ENCODE results near the gene ASIC4. TPM values are rescaled to one million over a fixed set of nuclear protein-coding genes. Genes with fewer than 3 reads are reported as not detected.

Gene ASIC4
- total and polyA plus RNA-seq, 12 donors: 0.15 to 16.3 (median 1.1) TPM; not detected in 4

DNA sequence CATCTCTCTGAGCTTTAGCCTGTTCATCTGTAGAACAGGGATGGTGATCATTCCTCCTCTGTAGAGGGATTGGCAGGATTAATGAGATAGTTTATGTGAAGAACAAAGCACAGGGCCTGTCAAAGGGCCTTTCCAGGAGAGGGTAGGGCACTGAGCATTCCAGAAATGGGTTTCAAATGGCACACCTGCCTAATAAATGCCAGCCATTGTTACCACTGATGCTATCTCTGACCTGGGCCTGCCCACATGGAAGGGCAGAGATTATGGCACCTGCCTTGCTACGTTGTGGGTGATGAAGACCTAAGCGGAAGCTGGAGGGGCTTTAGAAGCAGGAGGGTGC is 46.6 kb upstream of the ASIC4 start:
- no peak overlapping the region for H3K4me3 ChIP-seq
- H3K27ac ChIP-seq: no peak overlapping the region
- no peaks in the 10 kb centered on the region for H3K9me3 ChIP-seq (replicated peaks in 1 of 3)
- 71 to 91% (median 87%) methylated on average over 1 to 2 of the region's 2 CpGs for WGBS, 4 donors
- no peaks in the 10 kb centered on the region for H3K4me1 ChIP-seq (replicated peaks in 1 of 2)
- H3K36me3 ChIP-seq (replicated peaks in 1 of 2): no peaks in the 10 kb centered on the region
- no peak for TF ChIP-seq POLR2A (IDR thresholded peaks at IDR 0.05)
- TF ChIP-seq, protein P1, sequence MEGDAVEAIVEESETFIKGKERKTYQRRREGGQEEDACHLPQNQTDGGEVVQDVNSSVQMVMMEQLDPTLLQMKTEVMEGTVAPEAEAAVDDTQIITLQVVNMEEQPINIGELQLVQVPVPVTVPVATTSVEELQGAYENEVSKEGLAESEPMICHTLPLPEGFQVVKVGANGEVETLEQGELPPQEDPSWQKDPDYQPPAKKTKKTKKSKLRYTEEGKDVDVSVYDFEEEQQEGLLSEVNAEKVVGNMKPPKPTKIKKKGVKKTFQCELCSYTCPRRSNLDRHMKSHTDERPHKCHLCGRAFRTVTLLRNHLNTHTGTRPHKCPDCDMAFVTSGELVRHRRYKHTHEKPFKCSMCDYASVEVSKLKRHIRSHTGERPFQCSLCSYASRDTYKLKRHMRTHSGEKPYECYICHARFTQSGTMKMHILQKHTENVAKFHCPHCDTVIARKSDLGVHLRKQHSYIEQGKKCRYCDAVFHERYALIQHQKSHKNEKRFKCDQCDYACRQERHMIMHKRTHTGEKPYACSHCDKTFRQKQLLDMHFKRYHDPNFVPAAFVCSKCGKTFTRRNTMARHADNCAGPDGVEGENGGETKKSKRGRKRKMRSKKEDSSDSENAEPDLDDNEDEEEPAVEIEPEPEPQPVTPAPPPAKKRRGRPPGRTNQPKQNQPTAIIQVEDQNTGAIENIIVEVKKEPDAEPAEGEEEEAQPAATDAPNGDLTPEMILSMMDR (IDR thresholded peaks at IDR 0.05): no peak
- intact Hi-C loops (cut with DNase I): no loop called here
- no peak for DNase-seq
- H3K27me3 ChIP-seq: no peaks in the 10 kb centered on the region

DNA sequence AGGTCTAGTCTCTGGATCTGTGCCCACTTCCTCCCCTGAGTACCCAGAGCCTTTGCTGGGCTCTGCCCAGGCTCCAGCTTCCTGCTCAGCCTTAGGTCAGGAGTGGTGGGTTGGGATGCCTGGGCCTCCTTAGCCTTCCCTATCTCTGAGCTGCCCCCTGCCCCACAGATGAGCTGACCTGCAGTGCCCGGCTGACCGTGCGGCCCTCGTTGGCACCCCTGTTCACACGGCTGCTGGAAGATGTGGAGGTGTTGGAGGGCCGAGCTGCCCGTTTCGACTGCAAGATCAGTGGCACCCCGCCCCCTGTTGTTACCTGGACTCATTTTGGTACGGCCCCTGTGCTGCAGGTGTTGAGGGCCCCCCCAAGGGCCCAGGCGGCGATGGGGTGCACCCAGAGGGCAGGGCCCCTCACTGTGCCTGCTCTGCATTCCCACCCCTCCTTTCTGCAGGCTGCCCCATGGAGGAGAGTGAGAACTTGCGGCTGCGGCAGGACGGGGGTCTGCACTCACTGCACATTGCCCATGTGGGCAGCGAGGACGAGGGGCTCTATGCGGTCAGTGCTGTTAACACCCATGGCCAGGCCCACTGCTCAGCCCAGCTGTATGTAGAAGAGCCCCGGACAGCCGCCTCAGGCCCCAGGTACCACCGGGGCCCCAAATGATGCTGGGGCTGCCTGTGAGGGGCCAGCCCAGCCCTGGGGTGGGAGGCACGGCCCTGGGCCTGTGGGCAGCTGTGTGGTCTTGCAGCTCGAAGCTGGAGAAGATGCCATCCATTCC is 45.7 kb upstream of the ASIC4 start:
- 89 to 98% (median 94%) methylated on average over 6 to 23 of the region's 23 CpGs for WGBS, 4 donors
- no peak overlapping the region for H3K4me3 ChIP-seq
- H3K9me3 ChIP-seq (replicated peaks in 1 of 3): no peaks in the 10 kb centered on the region
- no peaks in the 10 kb centered on the region for H3K4me1 ChIP-seq (replicated peaks in 1 of 2)
- intact Hi-C loops (cut with DNase I): no loop called here
- DNase-seq: no peak
- H3K36me3 ChIP-seq (replicated peaks in 1 of 2): no peaks in the 10 kb centered on the region
- H3K27me3 ChIP-seq: no peaks in the 10 kb centered on the region
- TF ChIP-seq, protein P1 (IDR thresholded peaks at IDR 0.05): no peak
- TF ChIP-seq POLR2A (IDR thresholded peaks at IDR 0.05): no peak
- H3K27ac ChIP-seq: no peak overlapping the region

DNA sequence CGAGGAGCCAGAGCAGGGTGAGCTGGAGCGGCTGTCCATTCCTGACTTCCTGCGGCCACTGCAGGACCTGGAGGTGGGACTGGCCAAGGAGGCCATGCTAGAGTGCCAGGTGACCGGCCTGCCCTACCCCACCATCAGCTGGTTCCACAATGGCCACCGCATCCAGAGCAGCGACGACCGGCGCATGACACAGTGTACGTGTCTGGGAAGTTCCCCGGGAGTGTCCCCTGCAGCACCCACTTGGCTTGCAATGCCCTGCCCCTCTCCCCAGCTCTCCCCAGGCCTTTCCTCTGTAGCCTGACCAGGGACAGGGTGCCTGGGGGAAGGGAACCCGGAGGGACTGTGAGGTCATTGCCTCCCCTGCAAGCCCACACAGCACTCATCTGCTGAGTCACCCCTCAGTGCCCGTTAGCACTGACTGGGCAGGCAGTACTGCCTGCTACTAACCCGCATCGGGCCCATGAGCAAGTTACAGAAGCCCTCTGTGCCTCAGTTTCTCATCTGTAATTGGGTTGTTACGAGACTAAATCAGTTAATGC is 45.0 kb upstream of the ASIC4 start:
- TF ChIP-seq, protein P1 (IDR thresholded peaks at IDR 0.05): no peak
- no peak for TF ChIP-seq POLR2A (IDR thresholded peaks at IDR 0.05)
- Histone ChIP-seq H3K4me3 (no peak overlapping the region), H3K27ac (no peak overlapping the region), H3K36me3 (replicated peaks in 1 of 2) (no peaks in the 10 kb centered on the region), H3K9me3 (replicated peaks in 1 of 3) (no peaks in the 10 kb centered on the region), H3K27me3 (no peaks in the 10 kb centered on the region), H3K4me1 (replicated peaks in 1 of 2) (no peaks in the 10 kb centered on the region)
- intact Hi-C loops (cut with DNase I): no loop called here
- 78 to 82% (median 82%) methylated on average over 6 to 16 of the region's 16 CpGs for WGBS, 4 donors
- DNase-seq: peak in 2 of 7 donors; percentile 13 to 33

DNA sequence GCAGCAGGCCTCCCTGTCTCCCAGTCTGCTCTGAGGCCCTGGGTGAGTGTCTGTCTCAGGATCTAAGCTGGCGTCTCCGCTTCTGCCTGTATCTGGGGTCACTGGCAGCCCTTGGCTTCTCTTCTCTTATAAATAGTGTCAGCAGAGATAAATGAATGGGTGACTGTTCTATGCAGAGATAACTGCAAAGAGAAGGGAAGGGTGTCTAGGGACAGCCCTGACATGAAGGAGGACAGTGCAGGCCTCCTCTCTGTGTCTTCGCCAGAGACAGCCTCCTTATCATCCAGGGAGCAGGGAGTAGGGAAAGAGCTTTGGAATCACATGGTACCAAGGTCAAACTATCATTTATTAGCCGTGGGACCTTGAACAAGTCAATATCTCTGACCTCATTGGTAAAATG is 43.9 kb upstream of the ASIC4 start:
- no peaks in the 10 kb centered on the region for H3K9me3 ChIP-seq (replicated peaks in 1 of 3)
- H3K27me3 ChIP-seq: no peaks in the 10 kb centered on the region
- WGBS, 4 donors: 51 to 59% (median 56%) methylated on average over 2 to 4 of the region's 4 CpGs
- H3K4me3 ChIP-seq: no peak overlapping the region
- no peaks in the 10 kb centered on the region for H3K36me3 ChIP-seq (replicated peaks in 1 of 2)
- DNase-seq: no peak
- TF ChIP-seq POLR2A (IDR thresholded peaks at IDR 0.05): no peak
- TF ChIP-seq, protein P1 (IDR thresholded peaks at IDR 0.05): no peak
- intact Hi-C loops (cut with DNase I): loop anchor here (10.0 kb wide), 1 partner anchor 66 kb away; no protein-coding TSS in a partner anchor
- no peak overlapping the region for H3K27ac ChIP-seq
- no peaks in the 10 kb centered on the region for H3K4me1 ChIP-seq (replicated peaks in 1 of 2)

All from adrenal gland (tissue), 12 donors.